H1 (cell line): ENCODE results near the gene GATA1.

Source experiments
- ATF2 ChIP-seq: IDR thresholded peaks from 2 replicates; pipeline ENCODE4 v1.6.1; 2012; ENCODE audit warnings: low read length, inconsistent platforms
- CTCF ChIP-seq, 3 experiments: IDR thresholded peaks; 1 replicate in 2 of 3; 2 replicates in 1 of 3; pipeline versions ENCODE4 v1.5.1 to v1.6.1; 2011; ENCODE audit warnings: low read length in 3 of 3, mild to moderate bottlenecking in 3 of 3, inconsistent platforms in 2 of 3, low read depth in 1 of 3, moderate library complexity in 1 of 3; ENCODE audit not compliant: insufficient read depth in 1 of 3; ENCODE audit errors: control extremely low read depth in 1 of 3
- GABPA ChIP-seq: IDR thresholded peaks from 2 replicates; pipeline ENCODE4 v1.6.1; 2011; ENCODE audit warnings: mild to moderate bottlenecking, low read length, moderate library complexity, borderline replicate concordance; ENCODE audit not compliant: insufficient read depth
- JUN ChIP-seq: IDR thresholded peaks from 2 replicates; pipeline ENCODE4 v1.6.1; 2011; ENCODE audit warnings: low read depth, mild to moderate bottlenecking, improper control_type of control experiment, low read length
- SRF ChIP-seq: IDR thresholded peaks from 2 replicates; pipeline ENCODE4 v1.6.1; 2011; ENCODE audit warnings: mild to moderate bottlenecking, low read depth, low read length, moderate library complexity

GRCh38 chrX:48770296-48770695, 16.1 kb upstream of the GATA1 start:
- TF ChIP-seq GABPA (no peak), CTCF (IDR thresholded peaks at IDR 0.05; ENCODE audit: control extremely low read depth in 1 of 3, insufficient read depth in 1 of 3, low read depth in 1 of 3, low read length in 3 of 3) (no peak), ATF2 (no peak), JUN (no peak), SRF (no peak)
